Measurements from ENCODE around the gene NELL1. TPM values are rescaled to one million over a fixed set of nuclear protein-coding genes. Genes with fewer than 3 reads are reported as not detected.

The NELL1 gene
- total and polyA plus RNA-seq, 2 experiments from 2014 or later = 1.6 TPM; not detected in 1

DNA sequence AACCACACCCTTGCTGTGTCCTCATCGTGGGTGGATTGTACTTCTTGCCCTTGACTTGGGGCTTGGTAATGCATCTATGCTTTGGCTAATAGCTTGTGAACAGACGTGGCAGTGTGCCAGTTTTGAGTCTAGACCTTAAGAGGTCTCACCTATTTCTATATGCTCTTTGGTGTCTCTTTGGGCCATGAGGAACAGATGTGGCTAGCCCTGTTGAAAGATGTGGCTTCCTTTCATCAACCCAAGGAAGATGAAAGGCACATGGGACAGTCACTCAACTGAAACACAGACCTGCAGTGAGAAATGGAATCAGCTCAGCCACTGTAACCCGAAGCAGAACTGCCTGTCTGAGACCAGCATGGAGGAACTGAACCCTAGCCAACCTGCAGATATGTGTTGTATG lies 7.9 kb upstream of the NELL1 start:
- H3K36me3 ChIP-seq (ENCODE audit: insufficient read depth) = no peaks in the 10 kb centered on the region
- no peak overlapping the region for H3K27ac ChIP-seq (ENCODE audit: low read depth)
- H3K4me1 Mint-ChIP-seq = peaks cover 20% of the 10 kb centered on the region
- no peak for TF ChIP-seq ZNF331 (CRISPR knock-in tag; IDR thresholded peaks at IDR 0.05; ENCODE audit: low read depth)
- TF ChIP-seq, protein P1, sequence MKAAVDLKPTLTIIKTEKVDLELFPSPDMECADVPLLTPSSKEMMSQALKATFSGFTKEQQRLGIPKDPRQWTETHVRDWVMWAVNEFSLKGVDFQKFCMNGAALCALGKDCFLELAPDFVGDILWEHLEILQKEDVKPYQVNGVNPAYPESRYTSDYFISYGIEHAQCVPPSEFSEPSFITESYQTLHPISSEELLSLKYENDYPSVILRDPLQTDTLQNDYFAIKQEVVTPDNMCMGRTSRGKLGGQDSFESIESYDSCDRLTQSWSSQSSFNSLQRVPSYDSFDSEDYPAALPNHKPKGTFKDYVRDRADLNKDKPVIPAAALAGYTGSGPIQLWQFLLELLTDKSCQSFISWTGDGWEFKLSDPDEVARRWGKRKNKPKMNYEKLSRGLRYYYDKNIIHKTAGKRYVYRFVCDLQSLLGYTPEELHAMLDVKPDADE (IDR thresholded peaks at IDR 0.05) = no peak
- no peak for TF ChIP-seq CREB1 (CRISPR knock-in tag; IDR thresholded peaks at IDR 0.05; ENCODE audit: low read depth)
- TF ChIP-seq JUNB (IDR thresholded peaks at IDR 0.05; ENCODE audit: unreplicated experiment) = no peak
- TF ChIP-seq ZNF114 (CRISPR knock-in tag; IDR thresholded peaks at IDR 0.05) = no peak
- TF ChIP-seq, protein P2, sequence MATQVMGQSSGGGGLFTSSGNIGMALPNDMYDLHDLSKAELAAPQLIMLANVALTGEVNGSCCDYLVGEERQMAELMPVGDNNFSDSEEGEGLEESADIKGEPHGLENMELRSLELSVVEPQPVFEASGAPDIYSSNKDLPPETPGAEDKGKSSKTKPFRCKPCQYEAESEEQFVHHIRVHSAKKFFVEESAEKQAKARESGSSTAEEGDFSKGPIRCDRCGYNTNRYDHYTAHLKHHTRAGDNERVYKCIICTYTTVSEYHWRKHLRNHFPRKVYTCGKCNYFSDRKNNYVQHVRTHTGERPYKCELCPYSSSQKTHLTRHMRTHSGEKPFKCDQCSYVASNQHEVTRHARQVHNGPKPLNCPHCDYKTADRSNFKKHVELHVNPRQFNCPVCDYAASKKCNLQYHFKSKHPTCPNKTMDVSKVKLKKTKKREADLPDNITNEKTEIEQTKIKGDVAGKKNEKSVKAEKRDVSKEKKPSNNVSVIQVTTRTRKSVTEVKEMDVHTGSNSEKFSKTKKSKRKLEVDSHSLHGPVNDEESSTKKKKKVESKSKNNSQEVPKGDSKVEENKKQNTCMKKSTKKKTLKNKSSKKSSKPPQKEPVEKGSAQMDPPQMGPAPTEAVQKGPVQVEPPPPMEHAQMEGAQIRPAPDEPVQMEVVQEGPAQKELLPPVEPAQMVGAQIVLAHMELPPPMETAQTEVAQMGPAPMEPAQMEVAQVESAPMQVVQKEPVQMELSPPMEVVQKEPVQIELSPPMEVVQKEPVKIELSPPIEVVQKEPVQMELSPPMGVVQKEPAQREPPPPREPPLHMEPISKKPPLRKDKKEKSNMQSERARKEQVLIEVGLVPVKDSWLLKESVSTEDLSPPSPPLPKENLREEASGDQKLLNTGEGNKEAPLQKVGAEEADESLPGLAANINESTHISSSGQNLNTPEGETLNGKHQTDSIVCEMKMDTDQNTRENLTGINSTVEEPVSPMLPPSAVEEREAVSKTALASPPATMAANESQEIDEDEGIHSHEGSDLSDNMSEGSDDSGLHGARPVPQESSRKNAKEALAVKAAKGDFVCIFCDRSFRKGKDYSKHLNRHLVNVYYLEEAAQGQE (IDR thresholded peaks at IDR 0.05; ENCODE audit: unreplicated experiment) = no peak
- TF ChIP-seq, protein P3, sequence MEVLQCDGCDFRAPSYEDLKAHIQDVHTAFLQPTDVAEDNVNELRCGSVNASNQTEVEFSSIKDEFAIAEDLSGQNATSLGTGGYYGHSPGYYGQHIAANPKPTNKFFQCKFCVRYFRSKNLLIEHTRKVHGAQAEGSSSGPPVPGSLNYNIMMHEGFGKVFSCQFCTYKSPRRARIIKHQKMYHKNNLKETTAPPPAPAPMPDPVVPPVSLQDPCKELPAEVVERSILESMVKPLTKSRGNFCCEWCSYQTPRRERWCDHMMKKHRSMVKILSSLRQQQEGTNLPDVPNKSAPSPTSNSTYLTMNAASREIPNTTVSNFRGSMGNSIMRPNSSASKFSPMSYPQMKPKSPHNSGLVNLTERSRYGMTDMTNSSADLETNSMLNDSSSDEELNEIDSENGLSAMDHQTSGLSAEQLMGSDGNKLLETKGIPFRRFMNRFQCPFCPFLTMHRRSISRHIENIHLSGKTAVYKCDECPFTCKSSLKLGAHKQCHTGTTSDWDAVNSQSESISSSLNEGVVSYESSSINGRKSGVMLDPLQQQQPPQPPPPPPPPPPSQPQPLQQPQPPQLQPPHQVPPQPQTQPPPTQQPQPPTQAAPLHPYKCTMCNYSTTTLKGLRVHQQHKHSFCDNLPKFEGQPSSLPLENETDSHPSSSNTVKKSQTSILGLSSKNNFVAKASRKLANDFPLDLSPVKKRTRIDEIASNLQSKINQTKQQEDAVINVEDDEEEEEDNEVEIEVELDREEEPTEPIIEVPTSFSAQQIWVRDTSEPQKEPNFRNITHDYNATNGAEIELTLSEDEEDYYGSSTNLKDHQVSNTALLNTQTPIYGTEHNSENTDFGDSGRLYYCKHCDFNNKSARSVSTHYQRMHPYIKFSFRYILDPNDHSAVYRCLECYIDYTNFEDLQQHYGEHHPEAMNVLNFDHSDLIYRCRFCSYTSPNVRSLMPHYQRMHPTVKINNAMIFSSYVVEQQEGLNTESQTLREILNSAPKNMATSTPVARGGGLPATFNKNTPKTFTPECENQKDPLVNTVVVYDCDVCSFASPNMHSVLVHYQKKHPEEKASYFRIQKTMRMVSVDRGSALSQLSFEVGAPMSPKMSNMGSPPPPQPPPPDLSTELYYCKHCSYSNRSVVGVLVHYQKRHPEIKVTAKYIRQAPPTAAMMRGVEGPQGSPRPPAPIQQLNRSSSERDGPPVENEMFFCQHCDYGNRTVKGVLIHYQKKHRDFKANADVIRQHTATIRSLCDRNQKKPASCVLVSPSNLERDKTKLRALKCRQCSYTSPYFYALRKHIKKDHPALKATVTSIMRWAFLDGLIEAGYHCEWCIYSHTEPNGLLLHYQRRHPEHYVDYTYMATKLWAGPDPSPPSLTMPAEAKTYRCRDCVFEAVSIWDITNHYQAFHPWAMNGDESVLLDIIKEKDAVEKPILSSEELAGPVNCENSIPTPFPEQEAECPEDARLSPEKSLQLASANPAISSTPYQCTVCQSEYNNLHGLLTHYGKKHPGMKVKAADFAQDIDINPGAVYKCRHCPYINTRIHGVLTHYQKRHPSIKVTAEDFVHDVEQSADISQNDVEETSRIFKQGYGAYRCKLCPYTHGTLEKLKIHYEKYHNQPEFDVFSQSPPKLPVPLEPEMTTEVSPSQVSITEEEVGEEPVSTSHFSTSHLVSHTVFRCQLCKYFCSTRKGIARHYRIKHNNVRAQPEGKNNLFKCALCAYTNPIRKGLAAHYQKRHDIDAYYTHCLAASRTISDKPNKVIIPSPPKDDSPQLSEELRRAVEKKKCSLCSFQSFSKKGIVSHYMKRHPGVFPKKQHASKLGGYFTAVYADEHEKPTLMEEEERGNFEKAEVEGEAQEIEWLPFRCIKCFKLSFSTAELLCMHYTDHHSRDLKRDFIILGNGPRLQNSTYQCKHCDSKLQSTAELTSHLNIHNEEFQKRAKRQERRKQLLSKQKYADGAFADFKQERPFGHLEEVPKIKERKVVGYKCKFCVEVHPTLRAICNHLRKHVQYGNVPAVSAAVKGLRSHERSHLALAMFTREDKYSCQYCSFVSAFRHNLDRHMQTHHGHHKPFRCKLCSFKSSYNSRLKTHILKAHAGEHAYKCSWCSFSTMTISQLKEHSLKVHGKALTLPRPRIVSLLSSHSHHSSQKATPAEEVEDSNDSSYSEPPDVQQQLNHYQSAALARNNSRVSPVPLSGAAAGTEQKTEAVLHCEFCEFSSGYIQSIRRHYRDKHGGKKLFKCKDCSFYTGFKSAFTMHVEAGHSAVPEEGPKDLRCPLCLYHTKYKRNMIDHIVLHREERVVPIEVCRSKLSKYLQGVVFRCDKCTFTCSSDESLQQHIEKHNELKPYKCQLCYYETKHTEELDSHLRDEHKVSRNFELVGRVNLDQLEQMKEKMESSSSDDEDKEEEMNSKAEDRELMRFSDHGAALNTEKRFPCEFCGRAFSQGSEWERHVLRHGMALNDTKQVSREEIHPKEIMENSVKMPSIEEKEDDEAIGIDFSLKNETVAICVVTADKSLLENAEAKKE (CRISPR knock-in tag; IDR thresholded peaks at IDR 0.05) = no peak
- TF ChIP-seq POLR2AphosphoS5 (IDR thresholded peaks at IDR 0.05; ENCODE audit: low read depth) = no peak
- no peak for TF ChIP-seq NANOG (IDR thresholded peaks at IDR 0.05; ENCODE audit: borderline replicate concordance)
- no peak for TF ChIP-seq EZH2 (IDR thresholded peaks at IDR 0.05; ENCODE audit: low read depth, unreplicated experiment)
- no peak for TF ChIP-seq EZH2phosphoT487 (IDR thresholded peaks at IDR 0.05; ENCODE audit: unreplicated experiment)
- TF ChIP-seq STAT1 (IDR thresholded peaks at IDR 0.05; ENCODE audit: unreplicated experiment) = no peak
- TF ChIP-seq, protein P4, sequence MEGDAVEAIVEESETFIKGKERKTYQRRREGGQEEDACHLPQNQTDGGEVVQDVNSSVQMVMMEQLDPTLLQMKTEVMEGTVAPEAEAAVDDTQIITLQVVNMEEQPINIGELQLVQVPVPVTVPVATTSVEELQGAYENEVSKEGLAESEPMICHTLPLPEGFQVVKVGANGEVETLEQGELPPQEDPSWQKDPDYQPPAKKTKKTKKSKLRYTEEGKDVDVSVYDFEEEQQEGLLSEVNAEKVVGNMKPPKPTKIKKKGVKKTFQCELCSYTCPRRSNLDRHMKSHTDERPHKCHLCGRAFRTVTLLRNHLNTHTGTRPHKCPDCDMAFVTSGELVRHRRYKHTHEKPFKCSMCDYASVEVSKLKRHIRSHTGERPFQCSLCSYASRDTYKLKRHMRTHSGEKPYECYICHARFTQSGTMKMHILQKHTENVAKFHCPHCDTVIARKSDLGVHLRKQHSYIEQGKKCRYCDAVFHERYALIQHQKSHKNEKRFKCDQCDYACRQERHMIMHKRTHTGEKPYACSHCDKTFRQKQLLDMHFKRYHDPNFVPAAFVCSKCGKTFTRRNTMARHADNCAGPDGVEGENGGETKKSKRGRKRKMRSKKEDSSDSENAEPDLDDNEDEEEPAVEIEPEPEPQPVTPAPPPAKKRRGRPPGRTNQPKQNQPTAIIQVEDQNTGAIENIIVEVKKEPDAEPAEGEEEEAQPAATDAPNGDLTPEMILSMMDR (conservative IDR thresholded peaks at IDR 0.05; ENCODE audit: low read depth in 2 of 2) = no peak
- no peaks in the 10 kb centered on the region for H3K9me2 ChIP-seq (ENCODE audit: insufficient read depth)
- peaks cover 15% of the 10 kb centered on the region for H3K27me3 ChIP-seq (ENCODE audit: insufficient read depth)
- no peaks in the 10 kb centered on the region for H4K20me1 ChIP-seq (replicated peaks; ENCODE audit: insufficient read depth)
- H3K4me2 ChIP-seq = no peak overlapping the region
- no peak overlapping the region for H3K27ac Mint-ChIP-seq
- no peak for ATAC-seq
- H3K79me2 ChIP-seq (replicated peaks; ENCODE audit: insufficient read depth) = no peaks in the 10 kb centered on the region
- H3K36me3 Mint-ChIP-seq (ENCODE audit: low read depth) = no peaks in the 10 kb centered on the region
- peaks cover 3% of the 10 kb centered on the region for H3K27me3 Mint-ChIP-seq (ENCODE audit: insufficient read depth, low read depth, poor library complexity)
- no peaks in the 10 kb centered on the region for H3F3A ChIP-seq (replicated peaks; ENCODE audit: low read depth)
- H3K4me3 Mint-ChIP-seq = no peak overlapping the region
- no peak overlapping the region for H2AFZ ChIP-seq
- H3K4me1 ChIP-seq (ENCODE audit: insufficient read depth) = peaks cover 15% of the 10 kb centered on the region
- H3K4me3 ChIP-seq = no peak overlapping the region
- H3K9me3 Mint-ChIP-seq = no peaks in the 10 kb centered on the region
- DNase-seq (ENCODE audit: low spot score) = no peak

All from GM23338 (cell line).